GM21367 (cell line): ENCODE results near the gene SYNE4.
"Not testable (repeated sequence)": the region's sequence is repeated elsewhere in the genome, so short reads cannot be mapped to it uniquely, and the experiment has no call there.

Source experiments
- ATAC-seq: cut with Tn5 transposase; IDR thresholded peaks from one replicate; pipeline ENCODE4 v1.9.1; 2021; ENCODE audit not compliant: unreplicated experiment

SYNE4 gene

GRCh38 chr19:36008336-36008978 is at the start of gene SYNE4:
Gene SYNE4, minus strand, starts transcription at chr19:36008813. Its CDS starts 132 bp downstream, at chr19:36008681.
- ATAC-seq = no peak

GRCh38 chr19:36054733-36055686 is 46.4 kb upstream of the SYNE4 start, which contains the start of gene WDR62:
Gene WDR62, plus strand, starts transcription at chr19:36054897. Its CDS starts 75 bp downstream, at chr19:36054972.
- peak; percentile 60 for ATAC-seq

GRCh38 chr19:36054119-36054732 is 45.6 kb upstream of the SYNE4 start, which contains the start of gene THAP8:
Gene THAP8, minus strand, starts transcription at chr19:36054285. Its CDS starts 68 bp downstream, at chr19:36054217.
- peak; percentile 71 for ATAC-seq

- no peak for ATAC-seq
Observed at GRCh38 chr19:36051637-36052036, 43.0 kb upstream of the SYNE4 start.

GRCh38 chr19:36051236-36051635 is 42.6 kb upstream of the SYNE4 start:
- ATAC-seq = no peak

- ATAC-seq = no peak
Observed at GRCh38 chr19:36049080-36049698, 40.6 kb upstream of the SYNE4 start.

GRCh38 chr19:36047835-36048234 is 39.2 kb upstream of the SYNE4 start:
- no peak for ATAC-seq

GRCh38 chr19:36046443-36047050 is 37.9 kb upstream of the SYNE4 start:
- no peak for ATAC-seq

- ATAC-seq = no peak
Observed at GRCh38 chr19:36043952-36044351, 35.3 kb upstream of the SYNE4 start.

- no peak for ATAC-seq
Observed at GRCh38 chr19:36041831-36042230, 33.2 kb upstream of the SYNE4 start.

- not testable (repeated sequence) for ATAC-seq
Observed at GRCh38 chr19:36041092-36041491, 32.5 kb upstream of the SYNE4 start.

GRCh38 chr19:36040495-36040894 is 31.9 kb upstream of the SYNE4 start:
- ATAC-seq = no peak

GRCh38 chr19:36032251-36033104 is 23.9 kb upstream of the SYNE4 start, which contains the start of gene CLIP3:
Gene CLIP3, minus strand, starts transcription at chr19:36032873. Its CDS starts 516 bp downstream, at chr19:36032357.
- no peak for ATAC-seq

- no peak for ATAC-seq
Observed at GRCh38 chr19:36031308-36031707, 22.7 kb upstream of the SYNE4 start.

GRCh38 chr19:36030264-36031148 is 21.9 kb upstream of the SYNE4 start:
- ATAC-seq = no peak

GRCh38 chr19:36028313-36029041 is 19.9 kb upstream of the SYNE4 start:
- no peak for ATAC-seq

- no peak for ATAC-seq
Observed at GRCh38 chr19:36027696-36028095, 19.1 kb upstream of the SYNE4 start.
